ENCODE results near the gene SPRR2B.

DNA sequence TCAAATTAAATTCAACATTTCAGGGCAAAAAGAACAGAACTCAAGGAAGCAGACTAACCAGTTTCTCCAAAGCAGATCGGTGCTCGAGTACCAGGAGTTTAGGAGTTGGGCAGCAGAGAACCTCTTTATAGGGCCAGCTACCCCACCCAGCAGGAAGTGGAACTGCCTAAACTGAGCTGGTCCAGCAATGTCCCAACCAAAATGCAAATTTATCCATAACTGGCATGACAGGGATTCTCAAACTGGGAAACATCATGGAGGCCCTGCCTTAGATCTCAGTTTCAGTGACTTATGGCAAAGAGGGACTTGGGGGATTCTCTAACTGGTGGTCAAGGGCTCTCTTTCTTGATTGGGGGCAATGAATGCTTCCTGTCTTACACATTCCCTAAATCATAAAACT lies at the start of gene SPRR2B:
- TF ChIP-seq, protein P1, sequence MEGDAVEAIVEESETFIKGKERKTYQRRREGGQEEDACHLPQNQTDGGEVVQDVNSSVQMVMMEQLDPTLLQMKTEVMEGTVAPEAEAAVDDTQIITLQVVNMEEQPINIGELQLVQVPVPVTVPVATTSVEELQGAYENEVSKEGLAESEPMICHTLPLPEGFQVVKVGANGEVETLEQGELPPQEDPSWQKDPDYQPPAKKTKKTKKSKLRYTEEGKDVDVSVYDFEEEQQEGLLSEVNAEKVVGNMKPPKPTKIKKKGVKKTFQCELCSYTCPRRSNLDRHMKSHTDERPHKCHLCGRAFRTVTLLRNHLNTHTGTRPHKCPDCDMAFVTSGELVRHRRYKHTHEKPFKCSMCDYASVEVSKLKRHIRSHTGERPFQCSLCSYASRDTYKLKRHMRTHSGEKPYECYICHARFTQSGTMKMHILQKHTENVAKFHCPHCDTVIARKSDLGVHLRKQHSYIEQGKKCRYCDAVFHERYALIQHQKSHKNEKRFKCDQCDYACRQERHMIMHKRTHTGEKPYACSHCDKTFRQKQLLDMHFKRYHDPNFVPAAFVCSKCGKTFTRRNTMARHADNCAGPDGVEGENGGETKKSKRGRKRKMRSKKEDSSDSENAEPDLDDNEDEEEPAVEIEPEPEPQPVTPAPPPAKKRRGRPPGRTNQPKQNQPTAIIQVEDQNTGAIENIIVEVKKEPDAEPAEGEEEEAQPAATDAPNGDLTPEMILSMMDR (IDR thresholded peaks at IDR 0.05; ENCODE audit: insufficient read depth, low read depth, low read length), result no peak
- TF ChIP-seq EZH2 (IDR thresholded peaks at IDR 0.05; ENCODE audit: insufficient read depth, low read length), result no peak

All from astrocyte (in vitro differentiated cells and primary cell).